ENCODE measurements around the gene DUOXA1.

DUOXA1 gene

DNA sequence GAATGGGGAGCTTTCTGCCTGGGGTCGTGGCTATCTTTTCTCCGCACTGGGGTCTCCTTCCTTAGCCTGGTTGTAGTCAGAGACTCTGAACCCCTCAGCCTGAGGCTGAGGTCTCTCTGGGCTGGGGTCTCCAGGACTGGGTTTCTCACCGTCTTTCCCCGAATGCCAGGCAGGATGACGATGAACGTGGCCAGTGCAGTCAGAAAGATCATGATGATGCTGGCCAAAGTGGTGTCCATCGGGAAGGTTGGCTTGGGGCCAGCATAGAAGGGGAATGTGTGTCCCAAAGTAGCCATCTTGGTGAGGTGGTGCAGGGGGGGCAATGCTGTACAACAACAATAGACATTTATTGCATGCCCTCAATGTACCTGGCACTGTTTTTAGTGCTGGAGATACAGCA, 7.0 kb downstream of the DUOXA1 start:
- DNase-seq, result no peak
- no peaks in the 10 kb centered on the region for H3K36me3 ChIP-seq
- H3K4me3 ChIP-seq (ENCODE audit: low read depth, low read length), result no peak overlapping the region
- H3K4me1 ChIP-seq, result 0 out of 2 replicates have a peak, but pooled peaks cover 2% of the 10 kb centered on the region
- no peaks in the 10 kb centered on the region for H3K9me3 ChIP-seq
- no peaks in the 10 kb centered on the region for H3K27me3 ChIP-seq
- no peak for TF ChIP-seq CTCF (IDR thresholded peaks at IDR 0.05; ENCODE audit: low read depth, low read length)

DNA sequence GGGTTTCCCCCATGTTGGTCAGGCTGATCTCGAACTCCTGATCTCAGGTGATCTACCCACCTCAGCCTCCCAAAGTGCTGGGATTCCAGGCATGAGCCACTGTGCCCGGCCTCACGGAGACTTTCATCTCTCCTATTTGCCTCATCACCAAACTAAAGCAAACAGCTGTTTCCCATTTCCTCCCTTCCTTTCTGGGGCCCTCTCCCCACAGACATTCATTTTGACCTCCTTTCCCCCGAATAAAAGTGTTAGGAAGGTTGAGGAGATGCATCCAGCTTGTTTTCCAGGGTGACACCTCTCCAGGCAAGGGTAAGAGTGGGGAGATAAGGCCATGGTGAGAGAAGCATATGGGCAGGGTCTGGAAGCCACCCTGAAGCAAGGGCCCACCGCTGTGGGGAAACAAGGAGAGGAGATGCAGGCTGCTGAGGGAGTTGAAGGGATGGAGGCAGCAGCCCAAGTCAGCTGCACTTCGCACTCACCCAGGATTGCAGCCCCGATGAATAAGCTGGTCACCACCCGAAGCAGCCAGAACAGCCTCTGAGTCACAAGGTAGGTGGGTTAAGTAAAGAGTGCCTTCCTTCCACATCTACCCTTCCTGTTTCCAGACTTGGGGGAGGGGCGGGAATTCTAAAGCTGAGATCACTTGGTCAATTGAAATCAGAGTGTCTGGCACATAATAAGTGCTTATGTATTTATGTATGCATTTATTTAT, 7.8 kb downstream of the DUOXA1 start:
- no peak for DNase-seq
- H3K27me3 ChIP-seq, result no peaks in the 10 kb centered on the region
- H3K9me3 ChIP-seq, result no peaks in the 10 kb centered on the region
- H3K4me3 ChIP-seq (ENCODE audit: low read depth, low read length), result no peak overlapping the region
- TF ChIP-seq CTCF (IDR thresholded peaks at IDR 0.05; ENCODE audit: low read depth, low read length), result no peak
- 0 out of 2 replicates have a peak, but pooled peaks cover 2% of the 10 kb centered on the region for H3K4me1 ChIP-seq
- H3K36me3 ChIP-seq, result no peaks in the 10 kb centered on the region

DNA sequence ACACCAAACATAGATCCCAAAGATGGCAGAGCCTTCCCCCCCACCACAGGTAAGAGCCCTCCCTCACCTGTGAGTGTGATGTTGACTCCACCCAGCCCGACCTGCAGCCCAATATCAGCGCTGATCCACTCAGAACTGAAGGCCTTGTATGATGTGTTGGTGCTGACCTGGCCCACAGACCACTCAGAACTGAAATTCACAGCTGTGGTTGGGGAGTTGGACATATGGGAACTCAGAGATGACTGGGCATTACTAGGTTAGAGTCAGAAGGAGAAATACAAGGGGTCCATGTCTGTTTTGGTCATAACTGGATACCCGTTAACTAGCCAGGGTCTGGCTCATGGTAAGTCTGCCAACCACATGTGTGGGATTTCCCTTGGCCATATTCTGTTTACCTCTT, 8.7 kb downstream of the DUOXA1 start:
- H3K9me3 ChIP-seq, result no peaks in the 10 kb centered on the region
- H3K4me1 ChIP-seq, result no peaks in the 10 kb centered on the region
- no peaks in the 10 kb centered on the region for H3K27me3 ChIP-seq
- no peak overlapping the region for H3K4me3 ChIP-seq (ENCODE audit: low read depth, low read length)
- no peaks in the 10 kb centered on the region for H3K36me3 ChIP-seq
- no peak for DNase-seq
- no peak for TF ChIP-seq CTCF (IDR thresholded peaks at IDR 0.05; ENCODE audit: low read depth, low read length)

DNA sequence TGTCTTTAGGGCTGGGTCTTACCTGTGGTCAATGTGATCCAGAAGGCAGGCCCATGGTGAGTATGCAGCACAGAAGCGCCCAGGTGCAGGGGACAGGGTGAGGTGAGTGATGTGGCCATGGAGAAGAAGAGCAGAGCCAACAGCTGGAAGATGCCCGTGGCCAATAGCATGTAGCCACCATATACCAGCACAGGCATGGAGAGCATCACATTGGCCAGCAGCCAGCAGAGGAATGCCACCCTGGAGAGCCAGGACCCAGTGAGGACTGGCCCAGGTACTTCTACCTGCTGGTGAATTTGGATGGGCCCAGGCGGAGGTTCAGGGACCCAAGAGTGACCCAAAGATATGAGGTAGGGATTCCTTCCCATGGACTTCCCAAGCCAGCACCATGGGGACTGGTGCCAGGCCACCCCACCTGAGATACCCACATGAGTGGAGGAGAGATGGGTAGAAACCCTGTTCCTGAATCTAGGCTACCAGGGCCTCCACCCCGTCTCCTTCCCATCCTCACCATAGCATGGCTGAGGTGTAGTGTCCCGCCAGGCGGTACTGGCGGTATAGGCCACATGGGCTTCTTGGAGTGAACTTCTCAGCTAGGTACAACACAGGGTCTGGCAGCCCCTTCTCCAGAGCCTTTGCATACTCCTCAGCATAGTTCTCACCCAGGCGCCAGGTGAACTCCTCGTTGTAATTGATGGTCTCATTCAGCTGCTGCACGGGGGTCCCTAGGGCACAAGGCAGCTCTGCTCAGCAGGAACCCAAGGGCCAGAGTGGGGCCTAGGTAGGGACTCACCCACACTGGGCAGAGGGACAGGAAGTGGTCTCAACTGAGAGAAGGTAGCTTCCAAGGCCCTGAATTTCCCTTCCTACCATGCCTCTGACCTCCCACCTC, 9.4 kb downstream of the DUOXA1 start:
- H3K4me3 ChIP-seq (ENCODE audit: low read depth, low read length), result no peak overlapping the region
- H3K4me1 ChIP-seq, result no peaks in the 10 kb centered on the region
- no peak for DNase-seq
- no peaks in the 10 kb centered on the region for H3K36me3 ChIP-seq
- 0 out of 2 replicates have a peak, but pooled peaks cover under 1% of the 10 kb centered on the region for H3K27me3 ChIP-seq
- no peak for TF ChIP-seq CTCF (IDR thresholded peaks at IDR 0.05; ENCODE audit: low read depth, low read length)
- no peaks in the 10 kb centered on the region for H3K9me3 ChIP-seq

DNA sequence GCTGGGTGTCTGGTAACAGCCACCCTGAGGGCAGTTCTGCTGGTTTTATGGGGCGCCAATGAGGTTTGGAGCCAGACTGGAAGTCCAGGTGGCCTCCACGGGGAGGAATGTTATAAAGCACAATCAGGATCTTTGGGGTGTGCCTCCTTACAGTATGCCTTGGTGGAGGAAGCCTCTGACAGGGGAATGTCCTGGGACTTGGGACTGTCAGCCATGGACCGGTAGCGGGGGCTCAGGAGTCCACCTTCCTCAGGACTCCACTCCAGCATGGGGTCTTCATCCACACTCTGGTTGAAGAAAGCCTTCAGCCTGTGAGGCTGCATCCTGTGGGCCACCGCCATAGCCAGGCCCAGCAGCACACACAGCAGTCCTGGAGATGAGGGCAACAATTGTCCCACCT, 10.7 kb downstream of the DUOXA1 start:
- Histone ChIP-seq H3K9me3 (no peaks in the 10 kb centered on the region), H3K27me3 (peaks cover 14% of the 10 kb centered on the region), H3K36me3 (no peaks in the 10 kb centered on the region), H3K4me3 (ENCODE audit: low read depth, low read length) (no peak overlapping the region), H3K4me1 (no peaks in the 10 kb centered on the region)
- TF ChIP-seq CTCF (IDR thresholded peaks at IDR 0.05; ENCODE audit: low read depth, low read length), result no peak
- DNase-seq, result no peak
